ENCODE data around the gene PORCN. TPM values are rescaled to one million over a fixed set of nuclear protein-coding genes. Genes with fewer than 3 reads are reported as not detected.

Gene PORCN
- total and polyA plus RNA-seq, 9 of the 15 experiments (the other 6 are each of a cell fraction or from before 2014, with no cell fraction given) = 0.34 to 5.1 (median 2.8) TPM

DNA sequence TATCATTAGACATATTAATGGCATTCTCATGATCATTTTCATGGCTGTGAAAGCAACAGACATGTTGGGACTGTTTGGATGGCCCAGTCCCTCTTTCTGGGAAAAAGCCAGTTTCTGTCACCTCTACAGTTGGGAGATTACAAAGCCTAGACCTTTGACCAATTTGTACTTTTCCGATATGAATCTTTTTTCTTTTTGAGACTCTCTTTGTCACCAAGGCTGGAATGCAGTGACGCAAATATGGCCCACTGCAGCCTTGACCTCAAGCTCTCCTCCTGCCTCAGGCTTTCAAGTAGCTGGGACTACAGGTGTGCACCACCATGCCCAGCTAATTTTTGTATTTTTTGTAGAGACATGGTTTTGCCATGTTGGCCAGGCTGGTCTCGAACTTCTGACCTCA lies 40.1 kb downstream of the PORCN start:
- BruUV-seq (replicated peaks) = no TSS peak
- no peak overlapping the region for H3K4me3 ChIP-seq
- no peak overlapping the region for H3K4me2 ChIP-seq (ENCODE audit: insufficient read depth, low read length)
- intact Hi-C loops (cut with micrococcal nuclease) = no loop called here
- H3K4me1 ChIP-seq (replicated peaks in 1 of 2; ENCODE audit: control insufficient read depth in 2 of 2, insufficient read depth in 2 of 2, low read length in 2 of 2) = peaks cover 0 to 10% of the 10 kb centered on the region in 2 experiments; a peak in 3 of 5 replicates
- H3K9ac ChIP-seq (ENCODE audit: insufficient read depth in 1 of 2, low read depth in 2 of 2, low read length in 2 of 2) = no peak overlapping the region
- no peak for FAIRE-seq
- peaks cover 4% of the 10 kb centered on the region; the same call in 1 of the 2 replicates for H4K20me1 ChIP-seq (replicated peaks; ENCODE audit: control insufficient read depth, insufficient read depth, low read length)
- H3K79me2 ChIP-seq (ENCODE audit: control insufficient read depth, insufficient read depth, low read length) = no peaks in the 10 kb centered on the region
- H2AFZ ChIP-seq (ENCODE audit: low read depth, low read length) = no peak overlapping the region
- no peaks in the 10 kb centered on the region for H3K27me3 ChIP-seq (ENCODE audit: control insufficient read depth in 2 of 2, insufficient read depth in 2 of 2, low read length in 2 of 2)
- no peak for ATAC-seq
- 71% methylated on average over 2 of the region's 3 CpGs for WGBS (ENCODE audit: insufficient coverage, low coverage, missing lambda C conversion rate)
- in situ Hi-C loops (cut with MboI) = no loop called here
- no peak overlapping the region for H3K27ac ChIP-seq (ENCODE audit: extremely low read depth, low read depth, low read length)
- POLR2A ChIA-PET = interaction anchor here (0.6 kb wide), 2 partner anchors 49 to 186 kb away, joined by 3 read pairs; no protein-coding TSS in a partner anchor
- H3K9me1 ChIP-seq (ENCODE audit: control insufficient read depth, insufficient read depth, low read length) = no peaks in the 10 kb centered on the region
- H3K36me3 ChIP-seq (ENCODE audit: control insufficient read depth, insufficient read depth, low read length) = peaks cover 28% of the 10 kb centered on the region
- no peaks in the 10 kb centered on the region for H3K9me3 ChIP-seq (replicated peaks; ENCODE audit: control insufficient read depth, insufficient read depth, low read depth, low read length)
- DNase-seq (ENCODE audit: extremely low read depth in 1 of 4, low spot score in 3 of 4) = no peak
- CTCF ChIA-PET (ENCODE audit: low intra/inter-chr PET ratio) = no interaction called here
- TF ChIP-seq DIDO1 (tag; IDR thresholded peaks at IDR 0.05; ENCODE audit: low read depth) (no peak), ZSCAN32 (CRISPR knock-in tag; IDR thresholded peaks at IDR 0.05) (no peak), ZNF253 (CRISPR knock-in tag; conservative IDR thresholded peaks at IDR 0.05) (no peak), ZNF143 (CRISPR knock-in tag; IDR thresholded peaks at IDR 0.05) (no peak), TSC22D4 (tag; IDR thresholded peaks at IDR 0.05) (no peak), COPS2 (conservative IDR thresholded peaks at IDR 0.05) (no peak), SRSF9 (IDR thresholded peaks at IDR 0.05; ENCODE audit: borderline replicate concordance, low read depth, low read length) (no peak), RB1 (IDR thresholded peaks at IDR 0.05; ENCODE audit: low read depth) (no peak), ESRRA (IDR thresholded peaks at IDR 0.05; ENCODE audit: borderline replicate concordance, low read depth) (no peak)
- TF ChIP-seq, protein P1, sequence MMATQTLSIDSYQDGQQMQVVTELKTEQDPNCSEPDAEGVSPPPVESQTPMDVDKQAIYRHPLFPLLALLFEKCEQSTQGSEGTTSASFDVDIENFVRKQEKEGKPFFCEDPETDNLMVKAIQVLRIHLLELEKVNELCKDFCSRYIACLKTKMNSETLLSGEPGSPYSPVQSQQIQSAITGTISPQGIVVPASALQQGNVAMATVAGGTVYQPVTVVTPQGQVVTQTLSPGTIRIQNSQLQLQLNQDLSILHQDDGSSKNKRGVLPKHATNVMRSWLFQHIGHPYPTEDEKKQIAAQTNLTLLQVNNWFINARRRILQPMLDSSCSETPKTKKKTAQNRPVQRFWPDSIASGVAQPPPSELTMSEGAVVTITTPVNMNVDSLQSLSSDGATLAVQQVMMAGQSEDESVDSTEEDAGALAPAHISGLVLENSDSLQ (IDR thresholded peaks at IDR 0.05) = no peak
- TF ChIP-seq, protein P2, sequence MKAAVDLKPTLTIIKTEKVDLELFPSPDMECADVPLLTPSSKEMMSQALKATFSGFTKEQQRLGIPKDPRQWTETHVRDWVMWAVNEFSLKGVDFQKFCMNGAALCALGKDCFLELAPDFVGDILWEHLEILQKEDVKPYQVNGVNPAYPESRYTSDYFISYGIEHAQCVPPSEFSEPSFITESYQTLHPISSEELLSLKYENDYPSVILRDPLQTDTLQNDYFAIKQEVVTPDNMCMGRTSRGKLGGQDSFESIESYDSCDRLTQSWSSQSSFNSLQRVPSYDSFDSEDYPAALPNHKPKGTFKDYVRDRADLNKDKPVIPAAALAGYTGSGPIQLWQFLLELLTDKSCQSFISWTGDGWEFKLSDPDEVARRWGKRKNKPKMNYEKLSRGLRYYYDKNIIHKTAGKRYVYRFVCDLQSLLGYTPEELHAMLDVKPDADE (conservative IDR thresholded peaks at IDR 0.05; ENCODE audit: control insufficient read depth, low read depth, low read length) = no peak
- TF ChIP-seq, protein P3, sequence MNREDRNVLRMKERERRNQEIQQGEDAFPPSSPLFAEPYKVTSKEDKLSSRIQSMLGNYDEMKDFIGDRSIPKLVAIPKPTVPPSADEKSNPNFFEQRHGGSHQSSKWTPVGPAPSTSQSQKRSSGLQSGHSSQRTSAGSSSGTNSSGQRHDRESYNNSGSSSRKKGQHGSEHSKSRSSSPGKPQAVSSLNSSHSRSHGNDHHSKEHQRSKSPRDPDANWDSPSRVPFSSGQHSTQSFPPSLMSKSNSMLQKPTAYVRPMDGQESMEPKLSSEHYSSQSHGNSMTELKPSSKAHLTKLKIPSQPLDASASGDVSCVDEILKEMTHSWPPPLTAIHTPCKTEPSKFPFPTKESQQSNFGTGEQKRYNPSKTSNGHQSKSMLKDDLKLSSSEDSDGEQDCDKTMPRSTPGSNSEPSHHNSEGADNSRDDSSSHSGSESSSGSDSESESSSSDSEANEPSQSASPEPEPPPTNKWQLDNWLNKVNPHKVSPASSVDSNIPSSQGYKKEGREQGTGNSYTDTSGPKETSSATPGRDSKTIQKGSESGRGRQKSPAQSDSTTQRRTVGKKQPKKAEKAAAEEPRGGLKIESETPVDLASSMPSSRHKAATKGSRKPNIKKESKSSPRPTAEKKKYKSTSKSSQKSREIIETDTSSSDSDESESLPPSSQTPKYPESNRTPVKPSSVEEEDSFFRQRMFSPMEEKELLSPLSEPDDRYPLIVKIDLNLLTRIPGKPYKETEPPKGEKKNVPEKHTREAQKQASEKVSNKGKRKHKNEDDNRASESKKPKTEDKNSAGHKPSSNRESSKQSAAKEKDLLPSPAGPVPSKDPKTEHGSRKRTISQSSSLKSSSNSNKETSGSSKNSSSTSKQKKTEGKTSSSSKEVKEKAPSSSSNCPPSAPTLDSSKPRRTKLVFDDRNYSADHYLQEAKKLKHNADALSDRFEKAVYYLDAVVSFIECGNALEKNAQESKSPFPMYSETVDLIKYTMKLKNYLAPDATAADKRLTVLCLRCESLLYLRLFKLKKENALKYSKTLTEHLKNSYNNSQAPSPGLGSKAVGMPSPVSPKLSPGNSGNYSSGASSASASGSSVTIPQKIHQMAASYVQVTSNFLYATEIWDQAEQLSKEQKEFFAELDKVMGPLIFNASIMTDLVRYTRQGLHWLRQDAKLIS (CRISPR knock-in tag; IDR thresholded peaks at IDR 0.05) = no peak
- TF ChIP-seq, protein P4, sequence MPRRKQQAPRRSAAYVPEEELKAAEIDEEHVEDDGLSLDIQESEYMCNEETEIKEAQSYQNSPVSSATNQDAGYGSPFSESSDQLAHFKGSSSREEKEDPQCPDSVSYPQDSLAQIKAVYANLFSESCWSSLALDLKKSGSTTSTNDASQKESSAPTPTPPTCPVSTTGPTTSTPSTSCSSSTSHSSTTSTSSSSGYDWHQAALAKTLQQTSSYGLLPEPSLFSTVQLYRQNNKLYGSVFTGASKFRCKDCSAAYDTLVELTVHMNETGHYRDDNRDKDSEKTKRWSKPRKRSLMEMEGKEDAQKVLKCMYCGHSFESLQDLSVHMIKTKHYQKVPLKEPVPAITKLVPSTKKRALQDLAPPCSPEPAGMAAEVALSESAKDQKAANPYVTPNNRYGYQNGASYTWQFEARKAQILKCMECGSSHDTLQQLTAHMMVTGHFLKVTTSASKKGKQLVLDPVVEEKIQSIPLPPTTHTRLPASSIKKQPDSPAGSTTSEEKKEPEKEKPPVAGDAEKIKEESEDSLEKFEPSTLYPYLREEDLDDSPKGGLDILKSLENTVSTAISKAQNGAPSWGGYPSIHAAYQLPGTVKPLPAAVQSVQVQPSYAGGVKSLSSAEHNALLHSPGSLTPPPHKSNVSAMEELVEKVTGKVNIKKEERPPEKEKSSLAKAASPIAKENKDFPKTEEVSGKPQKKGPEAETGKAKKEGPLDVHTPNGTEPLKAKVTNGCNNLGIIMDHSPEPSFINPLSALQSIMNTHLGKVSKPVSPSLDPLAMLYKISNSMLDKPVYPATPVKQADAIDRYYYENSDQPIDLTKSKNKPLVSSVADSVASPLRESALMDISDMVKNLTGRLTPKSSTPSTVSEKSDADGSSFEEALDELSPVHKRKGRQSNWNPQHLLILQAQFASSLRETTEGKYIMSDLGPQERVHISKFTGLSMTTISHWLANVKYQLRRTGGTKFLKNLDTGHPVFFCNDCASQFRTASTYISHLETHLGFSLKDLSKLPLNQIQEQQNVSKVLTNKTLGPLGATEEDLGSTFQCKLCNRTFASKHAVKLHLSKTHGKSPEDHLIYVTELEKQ (CRISPR knock-in tag; IDR thresholded peaks at IDR 0.05) = no peak
